OCI-LY3 (cell line): Measurements from ENCODE around the gene GPRASP2.

Experiments
- CTCF ChIP-seq: fragments of 200-600, 300-600 bp; sonication (generic); IDR thresholded peaks from 2 replicates; pipeline ENCODE4 v1.5.1; 2014; ENCODE audit warnings: antibody characterized with exemption, low read length, low read depth
- EZH2phosphoT487 ChIP-seq: fragments of 200-600 bp; shearing (Covaris generic); IDR thresholded peaks from 2 replicates; pipeline ENCODE4 v1.6.1; 2018; ENCODE audit warnings: antibody characterized with exemption, mixed run types, low read depth

DNA sequence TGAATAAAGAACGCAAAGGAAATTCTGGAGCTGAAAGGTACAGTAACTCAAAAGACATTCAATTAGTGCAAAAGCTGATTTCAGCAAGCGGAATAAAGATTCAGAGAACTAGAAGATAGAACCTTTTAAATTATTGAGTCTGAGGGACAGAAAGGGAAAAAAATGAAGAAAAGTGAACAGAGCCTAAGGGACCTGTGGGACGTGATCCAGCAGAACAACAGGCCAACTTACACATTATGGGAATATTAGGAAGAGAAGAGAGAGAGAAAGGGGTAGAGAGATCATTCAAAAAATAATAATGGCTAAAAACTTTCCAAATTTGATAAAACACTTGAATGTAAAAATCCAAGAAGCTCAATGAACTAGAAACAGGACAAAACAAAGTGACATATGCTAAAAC is 17.5 kb upstream of the GPRASP2 start:
- no peak for TF ChIP-seq CTCF
- no peak for TF ChIP-seq EZH2phosphoT487
